HG03097 (cell line): ENCODE measurements around the gene SPINK4.

ENCODE experiments used
- ATAC-seq: cut with Tn5 transposase; IDR thresholded peaks from one replicate; pipeline ENCODE4 v1.9.1; 2021; ENCODE audit not compliant: unreplicated experiment, low FRiP score

SPINK4 gene

DNA sequence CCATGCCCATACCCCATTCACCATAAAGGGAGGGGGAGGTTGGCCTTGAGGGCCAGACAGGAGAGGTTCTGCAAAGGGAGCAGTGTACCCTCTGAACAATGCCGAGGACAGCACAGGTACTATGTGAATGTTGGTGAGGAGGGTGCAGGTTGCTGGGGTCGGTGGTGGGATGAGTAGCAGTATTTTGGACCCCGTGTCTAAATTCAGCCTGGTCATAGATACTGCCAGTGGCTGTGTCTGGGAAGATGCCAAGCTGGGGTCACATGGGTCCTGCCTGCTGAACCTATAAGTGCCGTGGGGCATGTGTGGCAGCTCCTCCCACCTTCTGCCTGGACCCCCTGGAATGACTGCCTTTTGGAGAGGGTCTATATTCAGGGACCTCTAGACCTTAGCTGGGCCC, 11.4 kb upstream of the SPINK4 start:
- ATAC-seq: no peak

DNA sequence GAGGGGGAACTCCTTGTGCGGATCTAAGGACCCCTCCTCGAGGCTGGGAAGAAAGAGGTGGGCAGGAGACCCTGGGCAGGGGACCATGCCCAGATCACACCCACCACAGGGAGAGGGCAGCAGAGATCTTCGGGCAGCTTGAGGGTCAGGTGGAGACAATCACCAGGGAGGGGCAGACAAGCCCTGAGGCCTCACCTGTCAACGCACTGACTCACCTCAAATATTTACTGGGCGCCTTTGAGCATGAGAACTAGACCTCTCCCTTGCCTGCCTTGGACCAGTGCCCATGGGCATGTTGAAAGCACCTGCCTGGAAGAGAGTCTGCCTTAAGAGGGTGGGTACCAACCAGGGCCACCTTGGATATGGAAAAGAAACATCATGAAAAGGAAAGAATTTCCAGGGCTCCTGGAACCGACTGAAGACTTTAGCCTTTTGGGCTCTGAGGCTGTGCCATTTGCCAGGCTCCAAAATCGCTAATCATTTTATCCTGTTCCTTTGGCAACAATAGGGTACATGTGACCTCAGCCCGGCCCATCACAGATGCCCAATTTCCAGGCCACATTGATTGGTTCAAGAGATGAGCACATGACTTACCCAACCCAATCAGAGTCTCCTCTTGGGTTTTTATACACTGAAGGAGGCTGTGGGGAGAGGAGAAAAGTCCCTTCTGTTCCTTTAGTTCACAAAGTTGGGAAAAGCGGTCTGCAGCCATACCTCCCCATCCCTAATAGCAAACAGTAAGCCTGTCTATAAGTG, 10.4 kb upstream of the SPINK4 start:
- ATAC-seq: no peak

DNA sequence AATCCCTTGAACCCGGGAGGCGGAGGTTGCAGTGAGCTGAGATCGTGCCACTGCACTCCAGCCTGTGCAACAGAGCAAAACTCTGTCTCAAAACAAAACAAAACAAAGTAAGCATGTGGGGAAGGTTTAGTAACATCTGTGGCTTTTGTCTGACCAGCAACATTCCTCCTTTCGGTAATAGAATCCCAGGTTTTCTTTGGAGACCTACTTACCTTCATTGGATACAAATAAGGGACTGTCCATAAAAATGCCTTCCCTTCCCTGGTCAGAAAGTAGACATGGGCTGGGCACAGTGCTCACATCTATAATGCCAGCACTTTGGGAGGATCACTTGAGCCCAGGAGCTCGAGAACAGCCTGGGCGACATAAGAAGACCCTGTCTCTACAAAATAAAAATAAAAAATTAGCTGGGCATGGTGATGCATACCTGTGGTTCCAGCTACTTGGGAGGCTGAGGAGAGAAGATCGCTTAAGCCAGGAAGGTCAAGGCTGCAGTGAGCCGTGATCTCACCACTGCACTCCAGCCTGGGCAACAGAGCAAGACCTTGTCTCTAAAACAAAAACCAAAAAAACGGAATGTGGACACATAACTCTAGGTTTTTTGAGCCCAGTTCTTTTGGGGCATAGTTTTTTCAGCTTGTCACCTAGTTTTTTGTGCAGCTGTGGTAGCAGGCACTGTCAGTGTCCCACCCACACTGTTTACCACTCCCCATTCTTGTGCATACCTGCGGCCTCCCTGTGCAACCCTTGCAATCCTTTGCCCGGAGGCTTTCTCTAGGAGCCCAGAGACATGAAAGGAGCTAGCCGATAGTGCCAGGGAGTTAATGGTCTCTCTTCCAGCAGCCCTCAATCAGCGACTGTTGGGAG, 9.0 kb upstream of the SPINK4 start:
- ATAC-seq: no peak

DNA sequence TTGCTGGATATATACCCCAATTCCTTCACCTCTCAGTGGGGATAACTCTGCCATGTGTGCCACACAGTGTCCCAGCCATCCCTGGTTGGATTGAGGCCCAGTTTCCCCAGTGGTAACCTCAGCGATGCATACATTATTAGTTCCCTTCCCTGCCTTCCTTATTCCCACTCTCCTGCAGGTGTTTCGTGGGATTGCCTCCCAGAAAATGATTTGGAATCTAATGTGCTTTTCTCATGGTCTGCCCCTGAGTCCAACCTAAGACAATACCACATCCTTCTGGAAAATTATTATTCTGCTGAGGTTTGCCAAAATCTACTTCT, 8.4 kb upstream of the SPINK4 start:
- ATAC-seq: no peak

DNA sequence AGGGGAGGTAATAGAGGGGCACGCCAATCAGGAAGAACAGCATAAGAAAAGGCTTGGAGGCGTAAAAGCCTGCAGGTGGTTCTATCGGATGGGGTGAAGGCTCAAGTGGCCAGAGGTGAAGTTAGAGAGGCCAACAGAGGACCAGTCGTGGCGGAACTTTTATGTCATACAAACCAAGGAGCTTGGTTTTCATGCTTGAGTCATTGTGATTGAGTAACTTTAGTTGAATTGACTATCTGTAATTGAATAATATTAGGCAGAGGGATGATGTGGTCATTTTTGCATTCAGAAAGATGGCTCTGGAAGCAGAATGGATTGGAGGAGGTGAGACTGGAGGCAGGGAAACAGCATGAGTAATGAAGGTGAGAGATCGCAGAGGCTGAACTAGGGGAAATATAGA, 7.2 kb upstream of the SPINK4 start:
- ATAC-seq: no peak

DNA sequence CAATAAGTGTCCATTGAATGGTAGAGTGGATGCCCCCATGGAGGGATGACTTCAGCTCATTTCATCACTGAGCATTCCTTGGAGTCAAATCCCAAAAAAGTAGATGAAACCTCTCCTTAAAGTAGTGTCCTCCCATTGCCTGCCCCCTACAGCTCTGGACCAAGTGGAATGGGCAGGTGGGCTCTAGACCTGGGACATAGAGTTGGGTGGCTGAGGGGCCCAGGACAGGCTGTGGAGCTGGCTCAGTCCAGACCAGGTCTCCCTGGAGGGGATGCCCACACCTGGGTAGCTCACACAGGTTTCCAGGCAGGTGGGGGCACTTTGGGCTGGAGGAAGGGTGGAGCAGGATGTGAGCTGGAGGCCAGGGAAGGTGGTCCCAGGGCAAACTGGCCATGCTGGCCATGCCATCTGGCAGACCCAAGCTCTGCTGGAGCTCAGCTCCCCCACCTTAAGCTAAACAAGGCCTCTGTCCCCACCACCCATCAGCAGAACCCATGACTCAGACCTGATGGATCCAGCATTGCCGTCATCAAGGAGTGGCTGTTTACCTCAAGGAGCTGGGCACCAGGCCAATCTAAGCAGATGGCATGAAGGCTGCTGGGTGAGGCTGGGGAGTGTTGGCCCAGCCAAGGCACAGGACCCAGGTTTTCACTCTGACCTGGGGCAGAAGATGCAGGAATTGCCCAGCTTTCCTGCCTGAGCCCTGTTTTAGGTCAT, 6.2 kb upstream of the SPINK4 start:
- no peak for ATAC-seq

DNA sequence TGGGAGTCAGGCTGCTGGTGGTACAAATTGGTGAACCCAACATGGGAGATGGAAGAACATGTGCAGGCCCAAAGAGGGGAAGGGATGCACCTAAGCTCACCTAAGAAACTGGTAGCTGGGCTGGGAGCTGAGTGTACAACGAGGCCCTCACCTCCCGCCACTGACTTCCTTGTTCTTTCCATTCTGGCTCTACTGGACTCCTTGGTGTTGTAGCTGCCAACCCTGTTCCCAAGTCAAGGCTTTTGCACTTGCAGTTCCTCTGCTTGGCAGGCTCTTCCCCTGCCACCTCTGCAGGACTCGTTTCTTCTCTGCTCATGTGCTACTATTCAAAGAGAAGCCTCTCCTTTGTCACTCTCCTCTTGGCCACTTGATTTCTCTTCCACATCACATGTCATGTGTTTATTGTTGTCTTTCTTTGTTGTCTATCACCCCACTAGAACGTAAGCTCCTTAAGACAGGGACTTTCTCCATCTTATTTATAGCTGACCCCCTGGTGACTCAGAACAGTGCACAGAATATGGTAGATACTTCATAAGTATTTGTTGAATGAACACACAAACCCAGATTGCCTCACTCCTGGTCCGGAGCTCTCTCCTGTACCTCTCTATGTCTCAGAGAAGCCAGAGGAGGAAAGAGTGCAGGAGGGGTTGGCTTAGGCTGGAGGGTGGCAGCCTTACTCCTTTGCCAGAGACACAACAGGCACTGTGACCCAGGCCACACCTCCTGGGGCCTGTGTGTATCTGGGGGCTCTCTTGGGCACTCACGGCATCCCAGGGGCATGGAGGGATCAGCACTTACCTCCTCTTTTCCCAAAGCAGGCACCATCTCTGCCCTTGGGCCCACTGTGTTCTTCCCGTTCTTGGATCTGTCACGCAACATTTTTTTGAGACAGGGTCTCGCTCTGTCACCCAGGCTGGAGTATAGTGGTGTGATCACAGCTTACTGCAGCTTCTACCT, 5.2 kb upstream of the SPINK4 start:
- ATAC-seq: no peak

DNA sequence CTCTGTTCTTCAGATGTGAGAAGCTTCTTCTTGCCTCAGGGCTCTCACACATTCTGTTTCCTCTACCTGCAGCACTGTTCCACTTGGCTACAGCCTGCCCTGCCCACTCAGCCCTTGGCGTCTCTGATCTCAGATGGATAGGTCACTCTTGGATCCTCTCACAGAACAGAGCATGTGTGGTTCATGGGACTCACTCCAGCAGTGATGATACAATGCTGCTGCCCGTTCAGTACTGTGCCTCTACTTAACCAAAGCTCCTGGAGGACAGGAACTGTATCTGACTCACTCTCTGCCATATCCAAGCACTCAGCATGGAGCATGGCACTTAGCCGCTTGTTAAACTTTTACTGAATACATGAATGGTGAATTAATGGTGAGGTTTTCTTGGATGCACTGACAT, 3.4 kb upstream of the SPINK4 start:
- no peak for ATAC-seq

DNA sequence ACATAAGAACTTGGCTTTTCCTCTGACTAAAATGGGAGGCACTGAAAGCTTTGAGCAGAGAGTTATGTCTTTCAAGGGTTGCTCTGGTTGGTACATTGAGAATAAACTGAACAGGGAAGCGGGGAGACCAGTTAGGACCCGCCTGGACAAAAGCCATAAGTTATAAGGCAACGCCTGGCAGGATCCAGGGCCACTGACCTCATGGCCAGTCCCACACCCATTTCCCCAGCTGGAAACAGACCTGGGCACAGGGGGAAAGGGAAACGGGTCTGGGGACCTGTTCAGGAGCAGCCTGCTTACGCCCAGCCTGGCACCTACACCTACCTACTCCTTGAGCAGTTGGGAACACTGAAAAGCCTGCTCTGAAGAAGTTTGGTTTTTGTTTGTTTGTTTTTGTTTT, 1.3 kb downstream of the SPINK4 start:
- ATAC-seq: no peak

DNA sequence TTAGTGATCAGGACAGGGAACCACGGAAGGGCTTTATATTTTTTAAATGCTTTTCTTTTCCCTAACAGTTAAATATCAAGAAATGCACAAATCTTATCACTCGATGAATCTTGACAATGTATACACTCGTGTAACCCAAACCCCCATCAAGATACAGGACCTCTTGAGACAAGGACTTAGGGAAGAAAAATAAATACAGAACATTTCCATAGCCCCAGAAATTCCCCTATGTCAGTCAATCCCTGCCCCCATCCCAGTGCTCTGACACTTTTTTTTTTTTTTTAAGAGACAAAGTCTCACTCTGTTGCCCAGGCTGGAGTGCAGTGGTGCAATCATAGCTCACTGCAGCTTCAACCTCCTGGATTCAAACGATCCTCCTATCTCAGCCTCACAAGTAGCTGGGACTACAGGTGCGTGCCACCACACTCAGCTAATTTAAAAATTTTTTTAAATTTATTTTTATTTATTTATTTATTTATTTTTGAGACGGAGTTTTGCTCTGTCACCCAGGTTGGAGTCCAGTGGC, 2.7 kb downstream of the SPINK4 start:
- ATAC-seq: no peak

DNA sequence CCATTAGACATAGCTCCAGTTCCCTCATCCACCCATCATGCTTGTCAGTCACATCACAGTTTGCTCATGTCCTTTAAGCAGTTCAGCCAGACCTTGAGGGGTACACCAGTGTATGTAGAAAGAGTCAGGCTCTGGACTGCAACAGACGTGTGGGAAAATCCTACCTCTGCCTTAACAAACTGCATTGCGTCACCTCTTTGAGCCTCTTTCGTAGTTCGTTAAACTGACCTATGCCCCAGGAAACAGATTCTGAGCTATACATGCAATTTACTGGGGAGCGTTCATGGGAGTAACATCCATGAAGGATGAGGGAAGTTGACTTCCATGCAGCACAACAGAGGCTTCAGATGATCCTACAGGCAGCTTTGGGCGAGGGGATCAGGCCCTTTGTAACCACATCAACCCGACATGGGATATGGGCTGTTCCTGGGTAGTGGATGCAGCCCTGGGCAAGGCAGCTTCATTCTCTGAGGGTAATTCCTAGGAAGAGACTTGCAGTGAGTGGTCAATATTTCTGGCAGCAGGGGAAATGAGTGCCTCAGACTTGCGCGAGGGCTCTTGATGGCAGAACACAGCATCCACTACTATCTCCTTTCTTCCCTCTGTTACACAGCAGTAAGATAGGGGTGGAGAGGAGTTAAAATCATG, 4.3 kb downstream of the SPINK4 start:
- no peak for ATAC-seq

DNA sequence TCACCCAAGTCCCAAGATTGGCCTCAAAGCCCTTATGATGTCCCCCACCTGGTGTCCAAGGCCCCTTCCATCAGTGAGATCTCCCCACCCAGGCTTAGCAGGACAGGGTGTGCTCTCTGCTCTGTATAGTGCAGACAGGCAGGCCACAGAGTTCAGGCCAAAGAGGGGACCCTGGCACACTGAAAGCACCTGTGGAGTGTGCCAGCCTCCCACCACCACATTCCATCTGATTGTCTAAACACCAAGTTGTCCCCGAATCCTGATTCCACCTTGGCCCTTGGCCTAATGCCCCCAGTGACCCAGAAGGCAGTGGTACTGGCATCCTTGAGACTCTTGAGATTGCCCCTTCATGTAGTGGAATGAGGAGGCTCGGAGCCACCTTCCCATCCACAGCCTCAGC, 5.4 kb downstream of the SPINK4 start:
- ATAC-seq: no peak

DNA sequence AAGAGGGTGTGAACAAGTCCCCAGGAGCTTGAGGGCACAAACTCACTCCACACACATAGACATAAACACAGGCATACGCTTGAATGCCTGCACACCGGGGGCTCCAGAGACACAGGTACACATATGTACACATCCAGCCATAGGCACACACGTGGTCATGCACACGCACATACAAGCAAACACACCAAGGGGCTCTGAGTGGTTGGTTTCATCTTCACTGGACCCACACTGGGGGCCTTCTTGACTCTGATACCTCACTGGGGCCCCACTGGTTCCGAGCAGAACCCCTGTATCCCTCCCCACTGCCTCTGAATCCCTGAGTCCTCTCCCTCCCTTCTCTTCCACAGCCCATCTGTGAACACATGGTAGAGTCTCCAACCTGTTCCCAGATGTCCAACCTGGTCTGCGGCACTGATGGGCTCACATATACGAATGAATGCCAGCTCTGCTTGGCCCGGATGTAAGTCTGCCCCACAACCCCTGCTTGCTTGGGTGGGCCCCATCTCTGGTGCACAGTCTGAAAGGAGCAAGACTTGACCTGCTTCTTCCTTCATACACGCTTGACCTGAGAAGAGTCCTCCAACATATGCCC, 6.4 kb downstream of the SPINK4 start:
- no peak for ATAC-seq

DNA sequence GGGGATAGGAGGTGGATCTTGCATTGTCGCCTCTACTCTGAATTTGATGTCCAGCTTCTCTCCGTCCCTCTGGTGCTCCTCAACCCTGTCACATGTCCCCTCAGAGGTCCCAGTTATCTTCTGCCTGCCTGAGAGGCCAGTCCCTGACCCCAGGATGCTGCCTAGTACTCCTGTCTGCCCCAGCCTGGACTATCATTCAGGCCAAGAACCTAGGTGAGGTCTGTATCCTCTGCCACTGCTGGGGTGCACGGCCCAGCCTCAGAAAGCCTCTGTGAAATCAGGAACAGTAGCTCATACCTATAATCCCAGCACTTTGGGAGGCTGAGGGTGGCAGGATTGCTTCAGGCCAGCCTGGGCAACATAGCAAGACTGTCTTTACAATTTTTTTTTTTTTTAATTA, 8.6 kb downstream of the SPINK4 start:
- ATAC-seq: no peak

DNA sequence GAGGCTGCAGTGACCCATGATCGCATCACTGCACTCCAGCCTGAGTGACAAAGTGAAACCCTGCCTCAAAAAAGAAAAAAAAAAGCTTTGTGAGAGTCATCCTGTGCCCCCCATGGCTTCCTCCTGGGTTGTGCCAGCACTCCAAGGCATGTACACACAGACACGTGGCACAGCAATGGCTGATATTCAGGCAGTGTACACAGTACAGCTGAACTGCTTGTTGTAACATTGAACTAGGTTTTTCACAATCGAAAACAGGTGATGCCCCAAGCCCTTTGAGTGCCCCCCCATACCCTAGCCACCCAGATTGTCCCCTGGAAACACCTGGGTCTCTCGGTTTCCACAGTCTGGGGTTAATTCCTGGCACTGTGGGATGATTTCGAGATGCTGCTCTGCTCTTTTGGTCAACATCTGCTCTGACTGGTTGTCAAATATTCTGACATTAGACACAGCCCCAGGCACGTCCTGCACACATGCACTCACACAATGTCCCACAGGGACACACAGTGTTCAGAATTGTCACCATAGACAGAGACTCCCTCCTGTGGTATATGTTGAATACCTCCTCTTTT, 9.2 kb downstream of the SPINK4 start:
- ATAC-seq: no peak

DNA sequence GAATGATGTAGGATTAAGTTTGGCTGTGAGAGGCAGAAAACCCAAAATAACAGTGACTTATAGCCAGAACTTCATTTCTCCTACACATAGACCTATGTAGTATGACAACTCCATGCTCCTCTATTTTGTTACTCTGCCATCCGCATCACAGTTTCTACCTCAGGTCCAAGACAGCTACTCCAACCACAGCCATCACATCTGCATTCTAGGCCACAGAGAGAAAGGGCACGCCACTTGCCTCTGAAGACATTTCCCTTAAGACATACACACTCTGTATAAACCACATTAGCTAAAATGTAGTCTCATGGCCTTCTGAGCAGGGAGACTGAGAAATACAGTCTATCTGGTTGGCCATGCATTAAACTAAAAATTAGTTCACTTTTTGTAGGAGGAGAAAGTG, 10.0 kb downstream of the SPINK4 start:
- ATAC-seq: no peak

DNA sequence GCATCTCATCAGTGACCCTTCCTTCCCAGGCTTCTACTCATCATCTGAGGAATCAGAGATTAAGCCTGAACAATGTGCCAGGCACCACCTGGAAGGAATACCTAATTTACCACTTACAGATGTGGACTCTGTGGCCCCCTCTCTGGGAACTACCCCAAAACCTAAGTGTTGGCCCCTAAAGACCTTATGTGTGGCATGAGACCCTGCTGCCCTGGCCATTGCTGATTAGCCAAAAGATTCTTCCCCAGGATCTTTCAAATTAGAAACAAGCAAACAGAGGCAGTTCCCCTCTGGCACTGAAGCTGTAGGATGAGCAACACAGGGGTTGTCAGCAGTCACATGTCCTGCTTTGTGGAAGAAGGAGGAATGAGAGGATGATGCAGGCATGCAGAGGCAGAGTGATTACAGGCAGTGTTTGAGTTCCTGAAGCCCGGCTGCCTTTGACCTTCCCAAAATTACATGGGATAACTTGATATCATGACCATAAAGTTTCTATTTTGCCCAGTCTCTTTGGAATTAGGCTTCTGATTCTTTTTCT, 10.6 kb downstream of the SPINK4 start:
- no peak for ATAC-seq

DNA sequence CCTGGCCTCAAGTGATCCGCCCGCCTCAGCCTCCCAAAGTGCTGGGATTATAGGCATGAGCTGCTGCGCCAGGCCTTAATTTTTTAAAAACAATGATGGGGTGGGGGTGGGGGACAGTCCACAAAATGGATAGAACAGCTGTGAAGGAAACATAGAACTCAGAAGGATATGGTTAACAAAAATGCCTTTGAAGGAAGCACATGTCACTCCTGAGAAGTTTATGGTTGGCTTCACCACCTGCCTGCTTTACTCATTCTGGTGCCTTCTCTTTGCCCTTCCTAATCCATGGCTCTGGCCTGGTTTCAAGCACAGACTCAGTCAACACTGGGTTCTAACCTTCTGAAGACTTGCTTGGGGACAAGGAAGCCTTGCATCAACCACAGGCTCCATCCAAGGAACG, 14.2 kb downstream of the SPINK4 start:
- ATAC-seq: no peak

DNA sequence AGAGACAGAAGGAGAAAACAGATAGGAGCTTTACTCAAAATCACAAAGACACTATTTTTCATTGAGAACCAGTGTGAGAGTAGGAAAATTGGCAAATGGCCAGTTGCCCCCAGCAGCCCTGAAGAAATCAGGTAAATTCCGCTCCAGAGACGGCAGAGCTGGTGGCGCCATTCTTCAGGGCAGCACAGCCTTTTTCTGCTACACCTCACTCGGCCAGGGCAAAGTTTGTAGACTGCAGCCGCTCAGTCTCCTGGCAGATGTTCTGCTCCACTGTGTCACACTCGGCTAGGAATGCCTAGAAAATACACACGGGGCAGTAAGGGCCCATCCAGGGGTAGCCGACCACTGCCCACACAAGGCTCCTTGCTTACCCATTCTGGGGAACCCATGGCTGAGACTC, 15.0 kb downstream of the SPINK4 start:
- no peak for ATAC-seq
